HepG2 (cell line): ENCODE data around the gene CA6. TPM values are rescaled to one million over a fixed set of nuclear protein-coding genes. Genes with fewer than 3 reads are reported as not detected.
"Not testable (repeated sequence)": the region's sequence is repeated elsewhere in the genome, so short reads cannot be mapped to it uniquely, and the experiment has no call there.

Source experiments
- ATAC-seq: fragments of 200-7000 bp; cut with Tn5 transposase; 3 replicates; pipeline ENCODE4 v1.9.1; 2020; ENCODE audit warnings: mild to moderate bottlenecking, moderate library complexity
- BruUV-seq: library from RNA; stranded (reverse); fragments of 400-500 nt; replicated peaks from 2 replicates; lab custom pipeline; 2021; lab: Mats Ljungman, UMichigan
- CTCF ChIA-PET: fragments of 300-600 bp; formaldehyde crosslinking; extraction: SDS; loops from one replicate; lab custom pipeline; 2021; ENCODE audit warnings: low total read pairs, inconsistent platforms, low intra/inter-chr PET ratio; lab: Yijun Ruan, JAX
- POLR2A ChIA-PET: fragments of 350-600 bp; sonication (Branson Sonifier 250); formaldehyde crosslinking; loops from one replicate; lab custom pipeline; 2020; ENCODE audit warnings: antibody characterized with exemption, inconsistent platforms; lab: Yijun Ruan, JAX
- DNase-seq: peaks from one replicate; pipeline ENCODE4 v3.0.0-alpha.2; 2015; ENCODE audit warnings: low spot score
- FAIRE-seq: peaks from 3 replicates; lab custom pipeline; 2011; peaks lifted over from hg19 to GRCh38; lab: Jason Lieb, UNC
- H2AFZ ChIP-seq: one replicate; pipeline ENCODE4 v1.6.1; 2011; ENCODE audit warnings: low read length, inconsistent platforms
- H3K27ac ChIP-seq: fragments of 300-600 bp; 3 replicates; pipeline ENCODE4 v1.8.0; 2011; ENCODE audit warnings: mixed run types, mild to moderate bottlenecking, mixed read lengths, low read length, inconsistent platforms; ENCODE audit not compliant: insufficient read depth; ENCODE audit errors: extremely low read length
- H3K27me3 ChIP-seq, 2 experiments: fragments of 200-600 bp in 1 of 2; 2 replicates in 1 of 2; 3 replicates in 1 of 2; pipeline versions ENCODE4 v1.6.0 to v1.8.0; 2011; ENCODE audit warnings: low read length in 2 of 2, mild to moderate bottlenecking in 2 of 2, moderate library complexity in 2 of 2, inconsistent platforms in 1 of 2; ENCODE audit not compliant: insufficient read depth in 2 of 2, control insufficient read depth in 1 of 2
- H3K36me3 ChIP-seq, 2 experiments: fragments of 200-600 bp in 1 of 2; replicated peaks in 1 of 2; 2 replicates in 1 of 2; 3 replicates in 1 of 2; pipeline versions ENCODE4 v1.5.1 to v1.8.0; 2011; ENCODE audit warnings: low read length in 2 of 2, inconsistent platforms in 1 of 2; ENCODE audit not compliant: insufficient read depth in 2 of 2, control insufficient read depth in 1 of 2
- H3K4me1 ChIP-seq: 2 replicates; pipeline ENCODE4 v1.5.1; 2012; ENCODE audit warnings: low read length, inconsistent platforms; ENCODE audit not compliant: insufficient read depth
- H3K4me2 ChIP-seq: 2 replicates; pipeline ENCODE4 v1.6.0; 2011; ENCODE audit warnings: low read depth, low read length, inconsistent platforms
- H3K4me3 ChIP-seq, 3 experiments: fragments of 200-600 bp in 1 of 3; sonication (generic), shearing (Covaris generic) in 1 of 3; replicated peaks in 1 of 3; 2 replicates each; pipeline ENCODE4 v1.5.1; 2011 to 2016; ENCODE audit warnings: low read length in 3 of 3, inconsistent platforms in 2 of 3, low read depth in 2 of 3, mild to moderate bottlenecking in 2 of 3, control low read depth in 1 of 3, mixed read lengths in 1 of 3; ENCODE audit not compliant: insufficient read depth in 1 of 3
- H3K79me2 ChIP-seq: one replicate; pipeline ENCODE4 v1.6.1; 2011; ENCODE audit warnings: low read length, inconsistent platforms; ENCODE audit not compliant: insufficient read depth
- H3K9ac ChIP-seq: 2 replicates; pipeline ENCODE4 v1.6.0; 2011; ENCODE audit warnings: mild to moderate bottlenecking, low read depth, low read length, inconsistent platforms; ENCODE audit not compliant: insufficient read depth
- H3K9me3 ChIP-seq: 2 replicates; pipeline ENCODE4 v1.5.1; 2012; ENCODE audit warnings: mild to moderate bottlenecking, low read length
- H4K20me1 ChIP-seq: 2 replicates; pipeline ENCODE4 v1.6.0; 2011; ENCODE audit warnings: inconsistent platforms, mild to moderate bottlenecking, low read length, moderate library complexity; ENCODE audit not compliant: insufficient read depth
- SALL2 ChIP-seq: sonication (generic); formaldehyde crosslinking; IDR thresholded peaks from 2 replicates; pipeline ENCODE4 v1.8.1; 2023; ENCODE audit warnings: mild to moderate bottlenecking, missing genetic modification reagents, inconsistent platforms
- TEAD3 ChIP-seq: optimal IDR thresholded peaks from 2 replicates; pipeline ENCODE3; 2016; ENCODE audit warnings: borderline replicate concordance
- WGBS: methylation state at CpG from one replicate; pipeline ENCODE4 v1.1.6; 2017; ENCODE audit warnings: low lambda C conversion rate; 5-methylcytosine and 5-hydroxymethylcytosine counted together
- in situ Hi-C: cut with HindIII; loops from 2 replicates; pipeline ENCODE4 v1.10.0; 2017; ENCODE audit warnings: low pct_unique_long_range_greater_than_20kb; ENCODE audit not compliant: extremely low pct_ligation_motif_present
- intact Hi-C: fragments of 100-400 bp; cut with micrococcal nuclease; formaldehyde crosslinking; loops from one replicate; pipeline ENCODE4 v1.10.0; 2022; ENCODE audit not compliant: unreplicated experiment
- polyA plus RNA-seq, 8 experiments: library from polyadenylated mRNA; depleted of rRNA in 3 of 8; stranded (reverse) in 7 of 8; unstranded in 1 of 8; fragments of >200 nt; fragmentation: Illumina TruSeq in 4 of 8; extraction: Trizol in 4 of 8; gene quantifications; 2 replicates each; pipeline versions ENCODE4 v1.2.1 to v1.2.3, GENCODE V29; 2011 to 2016; ENCODE audit warnings: low read depth in 4 of 8, missing spikeins in 1 of 8, mixed read lengths in 1 of 8; ENCODE audit not compliant: insufficient read depth in 1 of 8
- total RNA-seq, 5 experiments: library from RNA; depleted of rRNA; stranded (reverse); fragments of >200 nt; fragmentation: Illumina TruSeq; extraction: Trizol; gene quantifications; 2 replicates each; pipeline ENCODE4 v1.2.3, GENCODE V29; 2016; ENCODE audit warnings: low read depth in 1 of 5

CA6 gene
- total and polyA plus RNA-seq, 2 of the 13 experiments (the other 11 are each of a cell fraction or from before 2014, with no cell fraction given): not detected

GRCh38 chr1:8900684-8901083 is 45.0 kb upstream of the CA6 start:
- peaks cover 70% of the 10 kb centered on the region for H3K4me1 ChIP-seq
- H3K27me3 ChIP-seq, DNase-seq, H4K20me1 ChIP-seq, H3K4me3 ChIP-seq, H3K79me2 ChIP-seq, H3K27ac ChIP-seq, H3K36me3 ChIP-seq, CTCF ChIA-PET, ATAC-seq, H3K4me2 ChIP-seq, H3K9me3 ChIP-seq, in situ Hi-C loops, BruUV-seq, H2AFZ ChIP-seq, FAIRE-seq, intact Hi-C loops, H3K9ac ChIP-seq: not testable (repeated sequence)
- POLR2A ChIA-PET: interaction anchor here (0.6 to 3.7 kb wide), 5 partner anchors 8 to 36 kb away, joined by 3 to 20 read pairs (median 3); partner anchors contain the start of gene ENO1
- WGBS: 33% methylated on average over 4 of the region's 4 CpGs

GRCh38 chr1:8902765-8903164 is 42.9 kb upstream of the CA6 start:
- FAIRE-seq (no peak), DNase-seq (no peak), ATAC-seq (0 out of 3 replicates have a peak, but pooled peaks have one; percentile 21)
- ChIA-PET POLR2A (no interaction called here), CTCF (no interaction called here)
- Histone ChIP-seq H4K20me1 (no peaks in the 10 kb centered on the region), H3K4me2 (no peak overlapping the region), H3K4me1 (peaks cover 56% of the 10 kb centered on the region), H3K36me3 (no peaks in the 10 kb centered on the region), H3K79me2 (no peaks in the 10 kb centered on the region), H3K4me3 (no peak overlapping the region), H3K27ac (no peak overlapping the region), H3K9me3 (no peaks in the 10 kb centered on the region), H3K9ac (no peak overlapping the region), H3K27me3 (no peaks in the 10 kb centered on the region), H2AFZ (no peak overlapping the region)
- no TSS peak for BruUV-seq
- 60% methylated on average over 5 of the region's 5 CpGs for WGBS
- in situ Hi-C loops (no loop called here), intact Hi-C loops (no loop called here)
- no peak for TF ChIP-seq SALL2 (CRISPR knock-in tag)
- peak; percentile 70 for TF ChIP-seq TEAD3
